Keratinocyte (primary cell): Measurements from ENCODE around the gene ARFGAP3. TPM values are rescaled to one million over a fixed set of nuclear protein-coding genes. Genes with fewer than 3 reads are reported as not detected.

Experiments used
- DNase-seq: peaks from one replicate; pipeline ENCODE4 v3.0.0-alpha.2; 2011; ENCODE audit warnings: low read depth, missing footprints, low spot score
- FAIRE-seq: peaks from 2 replicates; lab custom pipeline; 2011; peaks lifted over from hg19 to GRCh38; lab: Jason Lieb, UNC
- H2AFZ ChIP-seq: 2 replicates; pipeline ENCODE4 v1.6.0; 2012; ENCODE audit warnings: low read length, control low read depth, inconsistent platforms; ENCODE audit not compliant: control insufficient read depth
- H3K27ac ChIP-seq: 2 replicates; pipeline ENCODE4 v1.5.1; 2011; ENCODE audit warnings: low read length; ENCODE audit not compliant: control insufficient read depth, insufficient read depth
- H3K27me3 ChIP-seq: 3 replicates; pipeline ENCODE4 v1.6.0; 2011; ENCODE audit warnings: low read length; ENCODE audit not compliant: control insufficient read depth, insufficient read depth; ENCODE audit errors: extremely low read depth
- H3K36me3 ChIP-seq, 2 experiments: 2 replicates in 1 of 2; 3 replicates in 1 of 2; pipeline ENCODE4 v1.5.1; 2011; ENCODE audit warnings: low read length in 2 of 2, mild to moderate bottlenecking in 1 of 2; ENCODE audit not compliant: control insufficient read depth in 2 of 2, insufficient read depth in 2 of 2; ENCODE audit errors: extremely low read depth in 1 of 2
- H3K4me1 ChIP-seq: 3 replicates; pipeline ENCODE4 v1.5.1; 2011; ENCODE audit warnings: low read length; ENCODE audit not compliant: control insufficient read depth, insufficient read depth; ENCODE audit errors: extremely low read depth
- H3K4me2 ChIP-seq: 3 replicates; pipeline ENCODE4 v1.6.0; 2011; ENCODE audit warnings: low read depth, low read length; ENCODE audit not compliant: control insufficient read depth, insufficient read depth; ENCODE audit errors: extremely low read depth
- H3K4me3 ChIP-seq, 3 experiments: fragments of 200-600 bp in 1 of 3; sonication (generic) in 1 of 3; 2 replicates in 2 of 3; 3 replicates in 1 of 3; pipeline ENCODE4 v1.5.1; 2011 to 2016; ENCODE audit warnings: low read length in 3 of 3, mild to moderate bottlenecking in 3 of 3, control low read depth in 2 of 3, inconsistent platforms in 1 of 3, low read depth in 1 of 3, mixed read lengths in 1 of 3, mixed run types in 1 of 3, moderate library complexity in 1 of 3; ENCODE audit not compliant: control insufficient read depth in 2 of 3, insufficient read depth in 2 of 3; ENCODE audit errors: extremely low read depth in 1 of 3
- H3K79me2 ChIP-seq: 2 replicates; pipeline ENCODE4 v1.6.0; 2012; ENCODE audit warnings: low read length; ENCODE audit not compliant: control insufficient read depth, insufficient read depth
- H3K9ac ChIP-seq: 3 replicates; pipeline ENCODE4 v1.6.0; 2011; ENCODE audit warnings: low read length; ENCODE audit not compliant: control insufficient read depth, insufficient read depth; ENCODE audit errors: extremely low read depth
- H3K9me1 ChIP-seq: 3 replicates; pipeline ENCODE4 v1.6.0; 2011; ENCODE audit warnings: low read length; ENCODE audit not compliant: control insufficient read depth, insufficient read depth; ENCODE audit errors: extremely low read depth
- H3K9me3 ChIP-seq: 2 replicates; pipeline ENCODE4 v1.5.1; 2012; ENCODE audit warnings: low read depth, low read length; ENCODE audit not compliant: control insufficient read depth
- H4K20me1 ChIP-seq: 3 replicates; pipeline ENCODE4 v1.6.0; 2011; ENCODE audit warnings: low read length; ENCODE audit not compliant: control insufficient read depth, insufficient read depth; ENCODE audit errors: extremely low read depth
- CTCF ChIP-seq, 3 experiments: IDR thresholded peaks in 1 of 3; conservative IDR thresholded peaks in 1 of 3; optimal IDR thresholded peaks in 1 of 3; 2 replicates in 2 of 3; 3 replicates in 1 of 3; pipeline versions ENCODE3 to v1.5.1; 2011; ENCODE audit warnings: low read length in 3 of 3, mild to moderate bottlenecking in 3 of 3, moderate library complexity in 2 of 3, control low read depth in 1 of 3, inconsistent platforms in 1 of 3; ENCODE audit not compliant: insufficient read depth in 2 of 3; ENCODE audit errors: extremely low read depth in 1 of 3
- EZH2 ChIP-seq: IDR thresholded peaks from one replicate; pipeline ENCODE4 v1.6.1; 2012; ENCODE audit warnings: inconsistent platforms, mild to moderate bottlenecking, low read length, moderate library complexity
- dilution Hi-C: fragments of 300-500 bp; cut with MboI; formaldehyde crosslinking; loops from one replicate; pipeline ENCODE4 v1.7.0; 2020; ENCODE audit warnings: low sequenced_read_pairs; ENCODE audit not compliant: extremely low pct_ligation_motif_present
- polyA plus RNA-seq, 5 experiments: library from polyadenylated mRNA; depleted of rRNA in 3 of 5; stranded (reverse) in 3 of 5; stranded (forward) in 1 of 5; unstranded in 1 of 5; fragments of >200 nt; gene quantifications; 1 replicate in 1 of 5; 2 replicates in 3 of 5; 3 replicates in 1 of 5; pipeline versions ENCODE4 v1.2.1 to v1.2.3, GENCODE V29; 2011 to 2012; ENCODE audit warnings: missing spikeins in 2 of 5, low read depth in 1 of 5, low replicate concordance in 1 of 5

ARFGAP3 gene
- polyA plus RNA-seq, 1 donor (not counting 4 experiments of a cell fraction or from before 2014, with no cell fraction given): 28.3 TPM

- Histone ChIP-seq H3K9me3 (no peaks in the 10 kb centered on the region), H4K20me1 (no peaks in the 10 kb centered on the region), H3K4me2 (no peak overlapping the region), H3K27me3 (no peaks in the 10 kb centered on the region), H2AFZ (no peak overlapping the region), H3K36me3 (peaks cover 26% of the 10 kb centered on the region in 2 experiments), H3K27ac (no peak overlapping the region), H3K4me1 (no peaks in the 10 kb centered on the region), H3K4me3 (no peak overlapping the region), H3K9me1 (no peaks in the 10 kb centered on the region), H3K79me2 (no peaks in the 10 kb centered on the region), H3K9ac (no peak overlapping the region)
- dilution Hi-C loops: no loop called here
- TF ChIP-seq CTCF (optimal IDR thresholded peaks at IDR 0.05 in 1 of 3, IDR thresholded peaks at IDR 0.05 in 1 of 3, conservative IDR thresholded peaks at IDR 0.05 in 1 of 3; ENCODE audit: extremely low read depth in 1 of 3, insufficient read depth in 2 of 3, low read length in 3 of 3): no peak
- no peak for TF ChIP-seq EZH2
- DNase-seq (no peak), FAIRE-seq (no peak)
Measured at GRCh38 chr22:42799461-42800405, 57.3 kb downstream of the ARFGAP3 start.

- Histone ChIP-seq H3K9ac (no peak overlapping the region), H3K27me3 (no peaks in the 10 kb centered on the region), H3K27ac (no peak overlapping the region), H2AFZ (no peak overlapping the region), H3K9me3 (no peaks in the 10 kb centered on the region), H3K36me3 (peaks cover 26 to 27% of the 10 kb centered on the region in 2 experiments), H3K9me1 (no peaks in the 10 kb centered on the region), H3K4me2 (no peak overlapping the region), H3K79me2 (no peaks in the 10 kb centered on the region), H4K20me1 (no peaks in the 10 kb centered on the region), H3K4me1 (no peaks in the 10 kb centered on the region), H3K4me3 (no peak overlapping the region)
- DNase-seq: no peak
- TF ChIP-seq CTCF (optimal IDR thresholded peaks at IDR 0.05 in 1 of 3, IDR thresholded peaks at IDR 0.05 in 1 of 3, conservative IDR thresholded peaks at IDR 0.05 in 1 of 3; ENCODE audit: extremely low read depth in 1 of 3, insufficient read depth in 2 of 3, low read length in 3 of 3) (no peak), EZH2 (no peak)
- FAIRE-seq: no peak
- dilution Hi-C loops: no loop called here
Measured at GRCh38 chr22:42799061-42799460, 58.0 kb downstream of the ARFGAP3 start.
